Posterior vena cava (tissue), 2 donors: ENCODE results near the gene LRAT. TPM values are rescaled to one million over a fixed set of nuclear protein-coding genes. Genes with fewer than 3 reads are reported as not detected.
"Not testable (repeated sequence)": the region's sequence is repeated elsewhere in the genome, so short reads cannot be mapped to it uniquely, and the experiment has no call there.

Experiments used
- DNase-seq: peaks from one replicate; pipeline ENCODE4 v3.0.0-alpha.2; 2020; ENCODE audit warnings: low spot score
- intact Hi-C, 2 donors: fragments of 100-400 bp; cut with DNase I; formaldehyde crosslinking; loops; one replicate each; pipeline versions ENCODE4 v1.14.1 to v1.14.2; 2022 to 2023
- long read RNA-seq, 2 donors: library from polyadenylated mRNA; unstranded; transcript quantifications; one replicate each; pipeline ENCODE4 v2.0.0, GENCODE V29; 2020 to 2021
- total RNA-seq, 2 donors: library from RNA; stranded (reverse); fragmentation: NEBNext Ultra II Directional; extraction: Animal tissue kit (Norgen Biotek cat#: 25700); gene quantifications; one replicate each; pipeline ENCODE4 v1.2.1, GENCODE V29; 2021
- donor health status: DM: yes; HTN: yes; CAD: no.
- donor health status: DM: yes; HTN: yes; CAD: no.

LRAT gene
- total RNA-seq, result under 1 TPM in 1 of 2 donors, not detected in 1; 0.10 TPM
- long read RNA-seq, donor 1, result 0 reads
- long read RNA-seq, donor 2, result 0 reads

GRCh38 chr4:154743683-154744340 is at the start of gene LRAT:
TSS of gene LRAT (plus strand) at chr4:154744000. CDS start at chr4:154744327, 327 bp downstream.
- intact Hi-C loops, result no loop called here
- DNase-seq, result peak; percentile 80

- DNase-seq, result no peak
- intact Hi-C loops, result no loop called here
These were observed 35.9 kb upstream of the LRAT start for GRCh38 chr4:154707877-154708276.

GRCh38 chr4:154709550-154709949 is 34.2 kb upstream of the LRAT start:
- intact Hi-C loops, result no loop called here
- no peak for DNase-seq

GRCh38 chr4:154711522-154711921 is 32.3 kb upstream of the LRAT start:
- intact Hi-C loops, result no loop called here
- no peak for DNase-seq

- intact Hi-C loops, result no loop called here
These were observed 29.3 kb upstream of the LRAT start for GRCh38 chr4:154714339-154715040.

GRCh38 chr4:154719087-154719486 is 24.7 kb upstream of the LRAT start:
- intact Hi-C loops, result no loop called here
- DNase-seq, result no peak

More at GRCh38 chr4:154714339-154715040, 29.3 kb upstream of the LRAT start:
- no peak for DNase-seq

- no peak for DNase-seq
- intact Hi-C loops, result no loop called here
These were observed 23.7 kb upstream of the LRAT start for GRCh38 chr4:154720123-154720522.

- intact Hi-C loops, result no loop called here
- no peak for DNase-seq
These were observed 23.1 kb upstream of the LRAT start for GRCh38 chr4:154720618-154721267.

GRCh38 chr4:154722262-154722661 is 21.5 kb upstream of the LRAT start:
- DNase-seq, result no peak
- intact Hi-C loops, result no loop called here

GRCh38 chr4:154723601-154724000 is 20.2 kb upstream of the LRAT start:
- DNase-seq, intact Hi-C loops: not testable (repeated sequence)

GRCh38 chr4:154727540-154727939 is 16.3 kb upstream of the LRAT start:
- intact Hi-C loops, result no loop called here
- DNase-seq, result no peak

- DNase-seq, result no peak
- intact Hi-C loops, result no loop called here
These were observed 12.0 kb upstream of the LRAT start for GRCh38 chr4:154731756-154732155.

GRCh38 chr4:154732669-154733068 is 11.1 kb upstream of the LRAT start:
- intact Hi-C loops, result no loop called here
- no peak for DNase-seq

GRCh38 chr4:154736770-154737169 is 7.0 kb upstream of the LRAT start:
- DNase-seq, result no peak
- intact Hi-C loops, result no loop called here

GRCh38 chr4:154738426-154738825 is 5.4 kb upstream of the LRAT start:
- intact Hi-C loops, result no loop called here
- DNase-seq, result no peak

GRCh38 chr4:154739111-154739510 is 4.7 kb upstream of the LRAT start:
- DNase-seq, result no peak
- intact Hi-C loops, result no loop called here

GRCh38 chr4:154740462-154740861 is 3.3 kb upstream of the LRAT start:
- intact Hi-C loops, result no loop called here
- no peak for DNase-seq

GRCh38 chr4:154741131-154741665 is 2.6 kb upstream of the LRAT start:
- intact Hi-C loops, result no loop called here
- no peak for DNase-seq

- intact Hi-C loops, result no loop called here
- DNase-seq, result no peak
These were observed 1.6 kb upstream of the LRAT start for GRCh38 chr4:154741922-154742850.
